OCI-LY7 (cell line): ENCODE results near the gene MBTPS1. TPM values are rescaled to one million over a fixed set of nuclear protein-coding genes. Genes with fewer than 3 reads are reported as not detected.

Experiments
- BruUV-seq: library from RNA; stranded (reverse); fragments of 400-500 nt; replicated peaks from 2 replicates; lab custom pipeline; 2021; lab: Mats Ljungman, UMichigan
- CTCF ChIA-PET: fragments of 300-600 bp; sonication (Branson Sonifier 250); formaldehyde crosslinking; loops from one replicate; lab custom pipeline; 2022; ENCODE audit warnings: antibody characterized with exemption; ENCODE audit not compliant: unreplicated experiment; lab: Charles Lee
- POLR2A ChIA-PET: fragments of 300-600 bp; sonication (Branson Sonifier 250); formaldehyde crosslinking; loops from one replicate; lab custom pipeline; 2022; ENCODE audit warnings: antibody characterized with exemption; lab: Charles Lee
- DNase-seq: peaks from one replicate; pipeline ENCODE4 v3.0.0-alpha.2; 2015; ENCODE audit warnings: low spot score
- H2AFZ ChIP-seq: fragments of 200-600 bp; sonication (generic), shearing (Covaris generic); 2 replicates; pipeline ENCODE4 v1.6.1; 2014; ENCODE audit warnings: mild to moderate bottlenecking, antibody characterized with exemption, low read length, moderate library complexity
- H3K27ac ChIP-seq: fragments of 200-600 bp; sonication (generic); 2 replicates; pipeline ENCODE4 v1.5.1; 2014; ENCODE audit warnings: mixed run types, low read depth, mild to moderate bottlenecking, moderate library complexity, low read length, inconsistent platforms; ENCODE audit not compliant: poor library complexity, severe bottlenecking
- H3K36me3 ChIP-seq: fragments of 200-600 bp; sonication (generic); 2 replicates; pipeline ENCODE4 v1.6.1; 2014; ENCODE audit warnings: mild to moderate bottlenecking, antibody characterized with exemption, low read length, moderate library complexity, mixed read lengths; ENCODE audit not compliant: insufficient read depth
- H3K4me1 ChIP-seq: fragments of 200-600 bp; sonication (generic); 2 replicates; pipeline ENCODE4 v1.5.1; 2014; ENCODE audit warnings: mild to moderate bottlenecking, low read length; ENCODE audit not compliant: insufficient read depth, poor library complexity, severe bottlenecking
- H3K4me2 ChIP-seq: fragments of 200-600 bp; sonication (generic); 2 replicates; pipeline ENCODE4 v1.6.1; 2014; ENCODE audit warnings: mild to moderate bottlenecking, low read length
- H3K4me3 ChIP-seq: fragments of 200-600 bp; sonication (generic); 2 replicates; pipeline ENCODE4 v1.5.1; 2014; ENCODE audit warnings: mild to moderate bottlenecking, low read depth, low read length; ENCODE audit not compliant: poor library complexity, severe bottlenecking
- H3K79me2 ChIP-seq: fragments of 200-600 bp; sonication (generic); 2 replicates; pipeline ENCODE4 v1.6.1; 2016; ENCODE audit warnings: low read depth, mild to moderate bottlenecking, low read length, moderate library complexity, mixed read lengths; ENCODE audit not compliant: insufficient read depth
- H3K9me2 ChIP-seq: fragments of 200-600 bp; sonication (generic); 2 replicates; pipeline ENCODE4 v1.6.1; 2016; ENCODE audit warnings: mild to moderate bottlenecking, low read length, mixed read lengths; ENCODE audit not compliant: insufficient read depth
- H3K9me3 ChIP-seq: fragments of 200-600 bp; sonication (generic); 2 replicates; pipeline ENCODE4 v1.6.1; 2014; ENCODE audit warnings: mild to moderate bottlenecking, mixed run types, low read length, mixed read lengths
- H4K20me1 ChIP-seq: fragments of 200-600 bp; sonication (generic); 2 replicates; pipeline ENCODE4 v1.6.1; 2014; ENCODE audit warnings: mild to moderate bottlenecking, antibody characterized with exemption, low read length, moderate library complexity, mixed read lengths; ENCODE audit not compliant: insufficient read depth
- EZH2phosphoT487 ChIP-seq: fragments of 200-600 bp; sonication (generic); IDR thresholded peaks from 2 replicates; pipeline ENCODE4 v1.6.1; 2018; ENCODE audit warnings: low read depth, borderline replicate concordance, mild to moderate bottlenecking, mixed run types, antibody characterized with exemption, low read length, moderate library complexity, mixed read lengths
- intact Hi-C: fragments of 100-400 bp; cut with micrococcal nuclease; formaldehyde crosslinking; loops from one replicate; pipeline ENCODE4 v1.10.0; 2022; ENCODE audit not compliant: unreplicated experiment
- total RNA-seq, 2 experiments: library from RNA; depleted of rRNA in 1 of 2; stranded (reverse); fragments of >200 nt in 1 of 2; shearing (Covaris generic) in 1 of 2; gene quantifications; 2 replicates each; pipeline ENCODE4 v1.2.3, GENCODE V29; 2014 to 2022
- TF ChIP-seq, protein P1 (sequence below): fragments of 200-600 bp; sonication (generic); conservative IDR thresholded peaks from 2 replicates; pipeline ENCODE4 v1.5.1; 2014; ENCODE audit warnings: mild to moderate bottlenecking, antibody characterized with exemption, low read length, moderate library complexity, mixed read lengths

The MBTPS1 gene
- total RNA-seq, 2 experiments from 2014 or later, result 49.6 to 65.2 TPM

- POLR2A ChIA-PET, result interaction anchor here (0.6 to 2.3 kb wide), 3 partner anchors 14 to 188 kb away, joined by 3 to 9 read pairs (median 3); partner anchors contain the start of gene MBTPS1
- CTCF ChIA-PET, result no interaction called here
Observed at GRCh38 chr16:84131117-84131516, 14.4 kb upstream of the MBTPS1 start.

GRCh38 chr16:84124257-84125073 is 7.7 kb upstream of the MBTPS1 start:
- H2AFZ ChIP-seq, result no peak overlapping the region
- intact Hi-C loops, result no loop called here
- H3K27ac ChIP-seq, result no peak overlapping the region
- no peak overlapping the region for H3K4me2 ChIP-seq
- no peaks in the 10 kb centered on the region for H3K9me2 ChIP-seq
- ChIA-PET CTCF (no interaction called here), POLR2A (interaction anchor here (0.5 to 1.5 kb wide), 2 partner anchors 9 to 13 kb away, joined by 3 to 7 read pairs; no protein-coding TSS in a partner anchor)
- H3K4me3 ChIP-seq, result no peak overlapping the region
- TF ChIP-seq EZH2phosphoT487, result no peak
- no peaks in the 10 kb centered on the region for H3K4me1 ChIP-seq
- H3K36me3 ChIP-seq, result peaks cover 30% of the 10 kb centered on the region; the same call in 1 of the 2 replicates
- no peaks in the 10 kb centered on the region for H3K79me2 ChIP-seq
- no TSS peak for BruUV-seq
- no peaks in the 10 kb centered on the region for H4K20me1 ChIP-seq
- no peaks in the 10 kb centered on the region for H3K9me3 ChIP-seq
- no peak for DNase-seq

More at GRCh38 chr16:84131117-84131516, 14.4 kb upstream of the MBTPS1 start:
- Histone ChIP-seq H4K20me1 (no peaks in the 10 kb centered on the region), H3K4me1 (peaks cover 16% of the 10 kb centered on the region), H3K27ac (no peak overlapping the region), H3K9me2 (no peaks in the 10 kb centered on the region), H3K4me3 (no peak overlapping the region), H3K9me3 (no peaks in the 10 kb centered on the region), H3K79me2 (no peaks in the 10 kb centered on the region), H2AFZ (no peak overlapping the region), H3K36me3 (peaks cover 31% of the 10 kb centered on the region; the same call in 1 of the 2 replicates), H3K4me2 (no peak overlapping the region)
- no TSS peak for BruUV-seq
- no peak for DNase-seq
- TF ChIP-seq, protein P1, sequence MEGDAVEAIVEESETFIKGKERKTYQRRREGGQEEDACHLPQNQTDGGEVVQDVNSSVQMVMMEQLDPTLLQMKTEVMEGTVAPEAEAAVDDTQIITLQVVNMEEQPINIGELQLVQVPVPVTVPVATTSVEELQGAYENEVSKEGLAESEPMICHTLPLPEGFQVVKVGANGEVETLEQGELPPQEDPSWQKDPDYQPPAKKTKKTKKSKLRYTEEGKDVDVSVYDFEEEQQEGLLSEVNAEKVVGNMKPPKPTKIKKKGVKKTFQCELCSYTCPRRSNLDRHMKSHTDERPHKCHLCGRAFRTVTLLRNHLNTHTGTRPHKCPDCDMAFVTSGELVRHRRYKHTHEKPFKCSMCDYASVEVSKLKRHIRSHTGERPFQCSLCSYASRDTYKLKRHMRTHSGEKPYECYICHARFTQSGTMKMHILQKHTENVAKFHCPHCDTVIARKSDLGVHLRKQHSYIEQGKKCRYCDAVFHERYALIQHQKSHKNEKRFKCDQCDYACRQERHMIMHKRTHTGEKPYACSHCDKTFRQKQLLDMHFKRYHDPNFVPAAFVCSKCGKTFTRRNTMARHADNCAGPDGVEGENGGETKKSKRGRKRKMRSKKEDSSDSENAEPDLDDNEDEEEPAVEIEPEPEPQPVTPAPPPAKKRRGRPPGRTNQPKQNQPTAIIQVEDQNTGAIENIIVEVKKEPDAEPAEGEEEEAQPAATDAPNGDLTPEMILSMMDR, result no peak
- no peak for TF ChIP-seq EZH2phosphoT487
- intact Hi-C loops, result no loop called here

GRCh38 chr16:84121007-84121406 is 4.3 kb upstream of the MBTPS1 start:
- Histone ChIP-seq H3K9me3 (no peaks in the 10 kb centered on the region), H3K9me2 (no peaks in the 10 kb centered on the region), H3K4me1 (peaks cover 7% of the 10 kb centered on the region), H3K36me3 (peaks cover 22% of the 10 kb centered on the region; the same call in 1 of the 2 replicates), H3K4me2 (no peak overlapping the region), H3K4me3 (no peak overlapping the region), H3K79me2 (peaks cover 11% of the 10 kb centered on the region), H3K27ac (no peak overlapping the region), H4K20me1 (no peaks in the 10 kb centered on the region), H2AFZ (no peak overlapping the region)
- POLR2A ChIA-PET, result no interaction called here
- intact Hi-C loops, result no loop called here
- no TSS peak for BruUV-seq
- TF ChIP-seq, protein P1, result no peak
- no peak for TF ChIP-seq EZH2phosphoT487
- DNase-seq, result no peak
- CTCF ChIA-PET, result no interaction called here
